Activated CD4-positive, alpha-beta T cell treated with anti-CD3 and anti-CD28 coated beads, Interleukin-2, amount 50 U/mL, for 4 hours (primary cell): ENCODE data around the gene NPAS3.

Experiments used
- DNase-seq, 2 experiments: peaks; one replicate each; pipeline ENCODE4 v3.0.0-alpha.2; 2020

The NPAS3 gene

GRCh38 chr14:33652566-33653307 lies 714.1 kb downstream of the NPAS3 start:
- no peak for DNase-seq

- no peak for DNase-seq
Measured at GRCh38 chr14:33653308-33653695, 714.6 kb downstream of the NPAS3 start.

- DNase-seq: no peak
Measured at GRCh38 chr14:33655421-33655820, 716.7 kb downstream of the NPAS3 start.

- no peak for DNase-seq
Measured at GRCh38 chr14:33657476-33657875, 718.8 kb downstream of the NPAS3 start.

- no peak for DNase-seq
Measured at GRCh38 chr14:33660248-33660647, 721.6 kb downstream of the NPAS3 start.

GRCh38 chr14:33661101-33661500 lies 722.4 kb downstream of the NPAS3 start:
- no peak for DNase-seq

GRCh38 chr14:33668066-33668465 lies 729.4 kb downstream of the NPAS3 start:
- DNase-seq: no peak

GRCh38 chr14:33669111-33669510 lies 730.4 kb downstream of the NPAS3 start:
- no peak for DNase-seq

GRCh38 chr14:33670235-33670634 lies 731.6 kb downstream of the NPAS3 start:
- DNase-seq: no peak

GRCh38 chr14:33671556-33671955 lies 732.9 kb downstream of the NPAS3 start:
- DNase-seq: no peak

- no peak for DNase-seq
Measured at GRCh38 chr14:33674927-33675326, 736.2 kb downstream of the NPAS3 start.

GRCh38 chr14:33675415-33676130 lies 736.9 kb downstream of the NPAS3 start:
- DNase-seq: no peak

GRCh38 chr14:33676135-33676566 lies 737.5 kb downstream of the NPAS3 start:
- no peak for DNase-seq

- DNase-seq: no peak
Measured at GRCh38 chr14:33676891-33677290, 738.2 kb downstream of the NPAS3 start.

- DNase-seq: no peak
Measured at GRCh38 chr14:33678005-33678404, 739.3 kb downstream of the NPAS3 start.

GRCh38 chr14:33679025-33679424 lies 740.3 kb downstream of the NPAS3 start:
- no peak for DNase-seq

GRCh38 chr14:33679461-33680225 lies 741.0 kb downstream of the NPAS3 start:
- DNase-seq: no peak

GRCh38 chr14:33680873-33681272 lies 742.2 kb downstream of the NPAS3 start:
- no peak for DNase-seq

- no peak for DNase-seq
Measured at GRCh38 chr14:33682760-33683159, 744.1 kb downstream of the NPAS3 start.

GRCh38 chr14:33685026-33685425 lies 746.3 kb downstream of the NPAS3 start:
- DNase-seq: no peak

- DNase-seq: no peak
Measured at GRCh38 chr14:33685698-33686097, 747.0 kb downstream of the NPAS3 start.

- no peak for DNase-seq
Measured at GRCh38 chr14:33686218-33686617, 747.5 kb downstream of the NPAS3 start.

GRCh38 chr14:33686856-33687255 lies 748.2 kb downstream of the NPAS3 start:
- no peak for DNase-seq

- no peak for DNase-seq
Measured at GRCh38 chr14:33689680-33690079, 751.0 kb downstream of the NPAS3 start.
